Epithelial cell of esophagus (primary cell): ENCODE measurements around the gene STK11IP.

Experiments used
- DNase-seq: peaks from one replicate; pipeline ENCODE4 v3.0.0; 2010; ENCODE audit warnings: low read depth
- H3K4me3 ChIP-seq: 2 replicates; pipeline ENCODE4 v1.5.1; 2011; ENCODE audit warnings: mild to moderate bottlenecking, low read length, control low read depth
- CTCF ChIP-seq: IDR thresholded peaks from 2 replicates; pipeline ENCODE4 v1.5.1; 2011; ENCODE audit warnings: low read depth, mild to moderate bottlenecking, low read length, control low read depth, inconsistent platforms; ENCODE audit not compliant: insufficient read depth; ENCODE audit errors: missing control alignments

Gene STK11IP

GRCh38 chr2:219628235-219628985 is 30.8 kb downstream of the STK11IP start:
- H3K4me3 ChIP-seq: peak overlapping the region; percentile 45
- TF ChIP-seq CTCF: no peak
- no peak for DNase-seq

- no peak overlapping the region for H3K4me3 ChIP-seq
- DNase-seq: no peak
- no peak for TF ChIP-seq CTCF
These were observed 31.6 kb downstream of the STK11IP start for GRCh38 chr2:219628986-219629901.

- no peak overlapping the region for H3K4me3 ChIP-seq
- DNase-seq: no peak
- no peak for TF ChIP-seq CTCF
These were observed 32.5 kb downstream of the STK11IP start for GRCh38 chr2:219629976-219630695.

GRCh38 chr2:219630770-219631405 is 33.2 kb downstream of the STK11IP start:
- no peak for TF ChIP-seq CTCF
- no peak overlapping the region for H3K4me3 ChIP-seq
- no peak for DNase-seq

- no peak for TF ChIP-seq CTCF
- DNase-seq: no peak
- no peak overlapping the region for H3K4me3 ChIP-seq
These were observed 33.8 kb downstream of the STK11IP start for GRCh38 chr2:219631406-219631891.

GRCh38 chr2:219631904-219632759 is 34.5 kb downstream of the STK11IP start:
- no peak for TF ChIP-seq CTCF
- no peak for DNase-seq
- no peak overlapping the region for H3K4me3 ChIP-seq
